K562 (cell line): ENCODE results near the gene AADAC.

Experiments
- CTCF ChIP-seq, 3 experiments: IDR thresholded peaks in 2 of 3; conservative IDR thresholded peaks in 1 of 3; 2 replicates each; pipeline ENCODE4 v1.5.1; 2011 to 2012; ENCODE audit warnings: low read length in 3 of 3, mild to moderate bottlenecking in 3 of 3, control low read depth in 2 of 3, improper control_type of control experiment in 1 of 3, inconsistent platforms in 1 of 3, low read depth in 1 of 3, mixed read lengths in 1 of 3, moderate library complexity in 1 of 3; ENCODE audit not compliant: insufficient read depth in 2 of 3
- FOXM1 ChIP-seq, 2 experiments: fragments of 450-650 bp in 1 of 2; sonication (generic) in 1 of 2; formaldehyde crosslinking in 1 of 2; IDR thresholded peaks; 2 replicates each; pipeline versions ENCODE4 v1.6.1 to v1.9.0; 2017 to 2022; ENCODE audit warnings: low read depth in 2 of 2, mild to moderate bottlenecking in 2 of 2, missing genetic modification reagents in 1 of 2, moderate library complexity in 1 of 2

- TF ChIP-seq FOXM1 (IDR thresholded peaks at IDR 0.05; ENCODE audit: low read depth) (no peak), FOXM1 (CRISPR knock-in tag; IDR thresholded peaks at IDR 0.05; ENCODE audit: low read depth) (no peak), CTCF (IDR thresholded peaks at IDR 0.05 in 2 of 3, conservative IDR thresholded peaks at IDR 0.05 in 1 of 3; ENCODE audit: insufficient read depth in 2 of 3, low read depth in 1 of 3, low read length in 3 of 3) (no peak)
These were observed 44.7 kb upstream of the AADAC start for GRCh38 chr3:151769175-151769574.
